NCI-H2107 treated with DMSO at 0.1 percent for 48 hours (cell line): Measurements from ENCODE around the gene ERBB2.
A peak's percentile ranks its signal among the peaks of the same experiment; 100 is the strongest.
"Not testable (repeated sequence)": the region's sequence is repeated elsewhere in the genome, so short reads cannot be mapped to it uniquely, and the experiment has no call there.

Source experiments
- DNase-seq: peaks from one replicate; lab custom pipeline; 2025; ENCODE audit not compliant: unreplicated experiment; lab: John Stamatoyannopoulos, UW

The ERBB2 gene

GRCh38 chr17:39677542-39678339, 22.1 kb upstream of the ERBB2 start:
- DNase-seq: peak; percentile 74

- no peak for DNase-seq
These were observed 21.3 kb upstream of the ERBB2 start for GRCh38 chr17:39678340-39679116.

- no peak for DNase-seq
These were observed 20.2 kb upstream of the ERBB2 start for GRCh38 chr17:39679521-39680192.

- no peak for DNase-seq
These were observed 16.4 kb upstream of the ERBB2 start for GRCh38 chr17:39683295-39683939.

GRCh38 chr17:39684369-39685192, 15.3 kb upstream of the ERBB2 start:
- no peak for DNase-seq

GRCh38 chr17:39687101-39687545, 12.7 kb upstream of the ERBB2 start:
- DNase-seq: no peak

- peak; percentile 92 for DNase-seq
These were observed 12.1 kb upstream of the ERBB2 start, which contains the start of gene PGAP3 for GRCh38 chr17:39687546-39688474. Gene PGAP3 (minus strand): TSS chr17:39688057. CDS start chr17:39688014, 43 bp downstream.

GRCh38 chr17:39688475-39688835, 11.4 kb upstream of the ERBB2 start:
- DNase-seq: no peak

- DNase-seq: no peak
These were observed 10.9 kb upstream of the ERBB2 start for GRCh38 chr17:39688945-39689344.

- DNase-seq: no peak
These were observed 5.3 kb upstream of the ERBB2 start for GRCh38 chr17:39694593-39694992.

- DNase-seq: no peak
These were observed 4.8 kb upstream of the ERBB2 start for GRCh38 chr17:39695089-39695474.

- DNase-seq: no peak
These were observed 3.1 kb upstream of the ERBB2 start for GRCh38 chr17:39696731-39697130.

- DNase-seq: no peak
These were observed 1.9 kb upstream of the ERBB2 start for GRCh38 chr17:39697961-39698360.

GRCh38 chr17:39699157-39699817, 577 bp upstream of the ERBB2 start:
- DNase-seq: not testable (repeated sequence)

GRCh38 chr17:39700148-39700987, 504 bp downstream of the ERBB2 start:
- DNase-seq: no peak

GRCh38 chr17:39701012-39701783, 1.3 kb downstream of the ERBB2 start:
- DNase-seq: no peak
